ENCODE data around the gene SLX9. TPM values are rescaled to one million over a fixed set of nuclear protein-coding genes. Genes with fewer than 3 reads are reported as not detected.

The SLX9 gene
- polyA plus RNA-seq, 1 donor (not counting 4 experiments of a cell fraction or from before 2014, with no cell fraction given) = 21.8 TPM

DNA sequence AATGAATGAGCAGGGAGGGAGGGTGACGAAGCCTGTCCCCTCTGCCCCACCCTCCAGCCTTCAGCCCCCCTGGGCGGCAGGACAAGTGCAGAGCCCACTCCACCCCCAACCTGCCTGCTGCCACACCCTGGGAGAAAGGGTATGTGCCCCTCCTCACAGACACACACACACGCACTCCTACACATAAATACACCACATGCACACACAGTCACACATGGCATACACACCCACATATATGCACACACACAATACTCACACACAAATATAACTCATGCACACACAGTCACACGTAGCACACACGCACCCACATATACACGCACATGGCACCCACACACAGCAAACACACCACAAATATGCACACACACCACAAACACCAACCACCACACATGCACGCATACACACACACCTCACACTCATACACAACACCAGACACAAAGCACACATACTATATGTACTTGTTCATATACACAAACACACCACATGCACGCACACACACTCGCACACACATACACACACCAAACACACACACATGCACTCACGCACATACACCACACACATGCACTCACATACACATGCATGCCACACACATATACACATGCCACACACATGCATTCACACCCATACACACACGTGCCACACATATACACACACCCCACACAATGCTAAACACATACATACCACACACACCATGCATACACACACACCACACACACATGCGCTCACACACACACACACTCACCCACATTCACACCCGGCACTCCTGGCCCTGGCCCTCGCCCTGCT is 35.5 kb upstream of the SLX9 start:
- Histone ChIP-seq H4K20me1 (ENCODE audit: control insufficient read depth, extremely low read depth, insufficient read depth, low read length) (no peaks in the 10 kb centered on the region), H3K4me2 (ENCODE audit: control insufficient read depth, extremely low read depth, insufficient read depth, low read depth, low read length) (no peak overlapping the region), H2AFZ (ENCODE audit: control insufficient read depth, low read length) (no peak overlapping the region), H3K9me1 (ENCODE audit: control insufficient read depth, extremely low read depth, insufficient read depth, low read length) (no peaks in the 10 kb centered on the region), H3K4me1 (ENCODE audit: control insufficient read depth, extremely low read depth, insufficient read depth, low read length) (no peaks in the 10 kb centered on the region), H3K79me2 (ENCODE audit: control insufficient read depth, insufficient read depth, low read length) (no peaks in the 10 kb centered on the region), H3K9me3 (ENCODE audit: control insufficient read depth, low read depth, low read length) (no peaks in the 10 kb centered on the region), H3K9ac (ENCODE audit: control insufficient read depth, extremely low read depth, insufficient read depth, low read length) (no peak overlapping the region), H3K27ac (ENCODE audit: control insufficient read depth, insufficient read depth, low read length) (no peak overlapping the region), H3K36me3 (ENCODE audit: control insufficient read depth in 2 of 2, extremely low read depth in 1 of 2, insufficient read depth in 2 of 2, low read length in 2 of 2) (no peaks in the 10 kb centered on the region), H3K4me3 (ENCODE audit: control insufficient read depth in 2 of 3, extremely low read depth in 1 of 3, insufficient read depth in 2 of 3, low read depth in 1 of 3, low read length in 3 of 3) (no peak overlapping the region), H3K27me3 (ENCODE audit: control insufficient read depth, extremely low read depth, insufficient read depth, low read length) (peaks cover 44% of the 10 kb centered on the region)
- TF ChIP-seq, protein P1, sequence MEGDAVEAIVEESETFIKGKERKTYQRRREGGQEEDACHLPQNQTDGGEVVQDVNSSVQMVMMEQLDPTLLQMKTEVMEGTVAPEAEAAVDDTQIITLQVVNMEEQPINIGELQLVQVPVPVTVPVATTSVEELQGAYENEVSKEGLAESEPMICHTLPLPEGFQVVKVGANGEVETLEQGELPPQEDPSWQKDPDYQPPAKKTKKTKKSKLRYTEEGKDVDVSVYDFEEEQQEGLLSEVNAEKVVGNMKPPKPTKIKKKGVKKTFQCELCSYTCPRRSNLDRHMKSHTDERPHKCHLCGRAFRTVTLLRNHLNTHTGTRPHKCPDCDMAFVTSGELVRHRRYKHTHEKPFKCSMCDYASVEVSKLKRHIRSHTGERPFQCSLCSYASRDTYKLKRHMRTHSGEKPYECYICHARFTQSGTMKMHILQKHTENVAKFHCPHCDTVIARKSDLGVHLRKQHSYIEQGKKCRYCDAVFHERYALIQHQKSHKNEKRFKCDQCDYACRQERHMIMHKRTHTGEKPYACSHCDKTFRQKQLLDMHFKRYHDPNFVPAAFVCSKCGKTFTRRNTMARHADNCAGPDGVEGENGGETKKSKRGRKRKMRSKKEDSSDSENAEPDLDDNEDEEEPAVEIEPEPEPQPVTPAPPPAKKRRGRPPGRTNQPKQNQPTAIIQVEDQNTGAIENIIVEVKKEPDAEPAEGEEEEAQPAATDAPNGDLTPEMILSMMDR (optimal IDR thresholded peaks at IDR 0.05 in 1 of 3, IDR thresholded peaks at IDR 0.05 in 1 of 3, conservative IDR thresholded peaks at IDR 0.05 in 1 of 3; ENCODE audit: extremely low read depth in 1 of 3, insufficient read depth in 2 of 3, low read length in 3 of 3) = no peak
- TF ChIP-seq EZH2 (IDR thresholded peaks at IDR 0.05; ENCODE audit: low read length) = no peak
- DNase-seq (ENCODE audit: low read depth, low spot score) (no peak), FAIRE-seq (no peak)
- dilution Hi-C loops (cut with MboI; ENCODE audit: extremely low pct_ligation_motif_present, low sequenced_read_pairs) = no loop called here

DNA sequence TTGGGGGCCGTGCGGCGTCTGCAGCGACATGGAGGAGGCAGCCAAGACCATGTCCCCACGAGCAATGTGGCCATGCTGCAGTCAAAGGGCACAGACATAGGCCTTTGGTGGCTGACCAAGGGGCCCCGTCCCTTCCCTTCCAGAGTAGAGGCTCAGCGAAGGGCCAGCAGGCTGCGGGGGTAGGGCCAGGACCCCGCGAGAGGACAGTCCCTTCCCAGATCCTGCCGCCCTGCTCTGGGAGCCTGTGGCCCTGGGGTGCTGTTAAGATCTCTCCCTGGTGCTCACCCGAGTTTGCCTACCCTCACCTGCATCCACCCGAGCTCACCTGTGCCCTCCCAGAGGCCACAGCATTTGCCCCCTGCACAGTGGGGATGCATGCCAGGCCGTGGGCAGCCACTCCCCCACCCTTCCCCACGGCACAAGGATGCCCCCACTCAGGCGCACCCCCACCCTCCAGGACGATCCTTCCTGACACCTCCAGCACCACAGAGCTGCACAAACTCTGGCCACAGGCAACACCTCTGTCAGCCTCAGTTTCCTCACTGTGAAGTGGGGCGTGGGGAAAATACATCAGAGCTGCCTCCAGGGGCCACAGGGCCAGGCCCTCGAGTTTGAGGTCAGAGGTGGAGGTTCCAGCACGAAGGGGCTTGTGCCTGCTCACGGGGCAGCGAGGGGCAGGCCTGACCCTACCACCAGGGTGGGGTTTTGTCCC is 34.7 kb upstream of the SLX9 start:
- Histone ChIP-seq H3K9me3 (ENCODE audit: control insufficient read depth, low read depth, low read length) (no peaks in the 10 kb centered on the region), H2AFZ (ENCODE audit: control insufficient read depth, low read length) (no peak overlapping the region), H4K20me1 (ENCODE audit: control insufficient read depth, extremely low read depth, insufficient read depth, low read length) (no peaks in the 10 kb centered on the region), H3K9me1 (ENCODE audit: control insufficient read depth, extremely low read depth, insufficient read depth, low read length) (no peaks in the 10 kb centered on the region), H3K4me3 (ENCODE audit: control insufficient read depth in 2 of 3, extremely low read depth in 1 of 3, insufficient read depth in 2 of 3, low read depth in 1 of 3, low read length in 3 of 3) (no peak overlapping the region), H3K4me2 (ENCODE audit: control insufficient read depth, extremely low read depth, insufficient read depth, low read depth, low read length) (no peak overlapping the region), H3K4me1 (ENCODE audit: control insufficient read depth, extremely low read depth, insufficient read depth, low read length) (no peaks in the 10 kb centered on the region), H3K27me3 (ENCODE audit: control insufficient read depth, extremely low read depth, insufficient read depth, low read length) (peaks cover 43% of the 10 kb centered on the region), H3K79me2 (ENCODE audit: control insufficient read depth, insufficient read depth, low read length) (no peaks in the 10 kb centered on the region), H3K27ac (ENCODE audit: control insufficient read depth, insufficient read depth, low read length) (no peak overlapping the region), H3K9ac (ENCODE audit: control insufficient read depth, extremely low read depth, insufficient read depth, low read length) (no peak overlapping the region), H3K36me3 (ENCODE audit: control insufficient read depth in 2 of 2, extremely low read depth in 1 of 2, insufficient read depth in 2 of 2, low read length in 2 of 2) (no peaks in the 10 kb centered on the region)
- dilution Hi-C loops (cut with MboI; ENCODE audit: extremely low pct_ligation_motif_present, low sequenced_read_pairs) = no loop called here
- DNase-seq (ENCODE audit: low read depth, low spot score) (no peak), FAIRE-seq (no peak)
- TF ChIP-seq, protein P1 (optimal IDR thresholded peaks at IDR 0.05 in 1 of 3, IDR thresholded peaks at IDR 0.05 in 1 of 3, conservative IDR thresholded peaks at IDR 0.05 in 1 of 3; ENCODE audit: extremely low read depth in 1 of 3, insufficient read depth in 2 of 3, low read length in 3 of 3) = no peak
- no peak for TF ChIP-seq EZH2 (IDR thresholded peaks at IDR 0.05; ENCODE audit: low read length)

All from keratinocyte (primary cell).